Panc1 (cell line): ENCODE results near the gene SLC4A4.

ENCODE experiments used
- POLR2AphosphoS5 ChIP-seq: IDR thresholded peaks from 2 replicates; pipeline ENCODE4 v1.6.1; 2012; ENCODE audit warnings: mild to moderate bottlenecking, low read depth, low read length, moderate library complexity
- SIN3A ChIP-seq: IDR thresholded peaks from 2 replicates; pipeline ENCODE4 v1.6.1; 2012; ENCODE audit warnings: low read depth, mild to moderate bottlenecking, low read length, moderate library complexity, borderline replicate concordance; ENCODE audit not compliant: insufficient read depth
- TCF7L2 ChIP-seq: IDR thresholded peaks from 2 replicates; pipeline ENCODE4 v1.6.1; 2011; ENCODE audit warnings: mild to moderate bottlenecking, low read depth, low read length, inconsistent platforms
- TF ChIP-seq, protein P1 (sequence below): fragments of 450-650 bp; IDR thresholded peaks from 2 replicates; pipeline ENCODE4 v1.5.1; 2017; ENCODE audit warnings: mild to moderate bottlenecking
- TF ChIP-seq, protein P2 (sequence below), 2 experiments: IDR thresholded peaks; 2 replicates each; pipeline ENCODE4 v1.6.1; 2011 to 2012; ENCODE audit warnings: low read depth in 2 of 2, control low read depth in 1 of 2, low read length in 1 of 2, mild to moderate bottlenecking in 1 of 2, moderate library complexity in 1 of 2; ENCODE audit not compliant: insufficient read depth in 1 of 2

DNA sequence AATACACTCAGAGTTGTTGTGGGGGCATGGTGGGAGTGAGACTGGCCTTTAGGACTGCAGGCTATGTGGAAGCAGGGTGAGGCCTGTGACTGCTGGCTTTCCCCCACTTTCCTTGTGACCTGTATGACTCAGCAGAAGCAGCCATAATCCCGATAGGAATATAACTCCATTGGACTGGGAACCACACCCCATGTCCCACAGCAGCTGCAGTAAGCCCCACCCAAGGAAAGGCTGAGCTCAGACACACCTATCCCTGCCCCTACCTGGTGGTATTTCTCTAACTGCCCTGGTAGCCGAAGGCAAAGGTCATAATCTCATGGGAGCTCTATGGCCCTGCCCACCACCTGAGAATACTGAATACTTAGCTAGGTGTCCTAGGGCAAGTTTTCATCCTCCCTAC is 275.8 kb downstream of the SLC4A4 start:
- TF ChIP-seq POLR2AphosphoS5, result no peak
- TF ChIP-seq, protein P1, sequence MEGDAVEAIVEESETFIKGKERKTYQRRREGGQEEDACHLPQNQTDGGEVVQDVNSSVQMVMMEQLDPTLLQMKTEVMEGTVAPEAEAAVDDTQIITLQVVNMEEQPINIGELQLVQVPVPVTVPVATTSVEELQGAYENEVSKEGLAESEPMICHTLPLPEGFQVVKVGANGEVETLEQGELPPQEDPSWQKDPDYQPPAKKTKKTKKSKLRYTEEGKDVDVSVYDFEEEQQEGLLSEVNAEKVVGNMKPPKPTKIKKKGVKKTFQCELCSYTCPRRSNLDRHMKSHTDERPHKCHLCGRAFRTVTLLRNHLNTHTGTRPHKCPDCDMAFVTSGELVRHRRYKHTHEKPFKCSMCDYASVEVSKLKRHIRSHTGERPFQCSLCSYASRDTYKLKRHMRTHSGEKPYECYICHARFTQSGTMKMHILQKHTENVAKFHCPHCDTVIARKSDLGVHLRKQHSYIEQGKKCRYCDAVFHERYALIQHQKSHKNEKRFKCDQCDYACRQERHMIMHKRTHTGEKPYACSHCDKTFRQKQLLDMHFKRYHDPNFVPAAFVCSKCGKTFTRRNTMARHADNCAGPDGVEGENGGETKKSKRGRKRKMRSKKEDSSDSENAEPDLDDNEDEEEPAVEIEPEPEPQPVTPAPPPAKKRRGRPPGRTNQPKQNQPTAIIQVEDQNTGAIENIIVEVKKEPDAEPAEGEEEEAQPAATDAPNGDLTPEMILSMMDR, result no peak
- TF ChIP-seq, protein P2, sequence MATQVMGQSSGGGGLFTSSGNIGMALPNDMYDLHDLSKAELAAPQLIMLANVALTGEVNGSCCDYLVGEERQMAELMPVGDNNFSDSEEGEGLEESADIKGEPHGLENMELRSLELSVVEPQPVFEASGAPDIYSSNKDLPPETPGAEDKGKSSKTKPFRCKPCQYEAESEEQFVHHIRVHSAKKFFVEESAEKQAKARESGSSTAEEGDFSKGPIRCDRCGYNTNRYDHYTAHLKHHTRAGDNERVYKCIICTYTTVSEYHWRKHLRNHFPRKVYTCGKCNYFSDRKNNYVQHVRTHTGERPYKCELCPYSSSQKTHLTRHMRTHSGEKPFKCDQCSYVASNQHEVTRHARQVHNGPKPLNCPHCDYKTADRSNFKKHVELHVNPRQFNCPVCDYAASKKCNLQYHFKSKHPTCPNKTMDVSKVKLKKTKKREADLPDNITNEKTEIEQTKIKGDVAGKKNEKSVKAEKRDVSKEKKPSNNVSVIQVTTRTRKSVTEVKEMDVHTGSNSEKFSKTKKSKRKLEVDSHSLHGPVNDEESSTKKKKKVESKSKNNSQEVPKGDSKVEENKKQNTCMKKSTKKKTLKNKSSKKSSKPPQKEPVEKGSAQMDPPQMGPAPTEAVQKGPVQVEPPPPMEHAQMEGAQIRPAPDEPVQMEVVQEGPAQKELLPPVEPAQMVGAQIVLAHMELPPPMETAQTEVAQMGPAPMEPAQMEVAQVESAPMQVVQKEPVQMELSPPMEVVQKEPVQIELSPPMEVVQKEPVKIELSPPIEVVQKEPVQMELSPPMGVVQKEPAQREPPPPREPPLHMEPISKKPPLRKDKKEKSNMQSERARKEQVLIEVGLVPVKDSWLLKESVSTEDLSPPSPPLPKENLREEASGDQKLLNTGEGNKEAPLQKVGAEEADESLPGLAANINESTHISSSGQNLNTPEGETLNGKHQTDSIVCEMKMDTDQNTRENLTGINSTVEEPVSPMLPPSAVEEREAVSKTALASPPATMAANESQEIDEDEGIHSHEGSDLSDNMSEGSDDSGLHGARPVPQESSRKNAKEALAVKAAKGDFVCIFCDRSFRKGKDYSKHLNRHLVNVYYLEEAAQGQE (IDR thresholded peaks at IDR 0.05; ENCODE audit: insufficient read depth in 1 of 2, low read depth in 2 of 2, low read length in 1 of 2), result no peak
- no peak for TF ChIP-seq SIN3A
- TF ChIP-seq TCF7L2, result no peak
